ENCODE results near the gene RAB8B. TPM values are rescaled to one million over a fixed set of nuclear protein-coding genes. Genes with fewer than 3 reads are reported as not detected.

RAB8B gene
- total RNA-seq, 1 experiment from 2014 or later: 17.6 TPM

DNA sequence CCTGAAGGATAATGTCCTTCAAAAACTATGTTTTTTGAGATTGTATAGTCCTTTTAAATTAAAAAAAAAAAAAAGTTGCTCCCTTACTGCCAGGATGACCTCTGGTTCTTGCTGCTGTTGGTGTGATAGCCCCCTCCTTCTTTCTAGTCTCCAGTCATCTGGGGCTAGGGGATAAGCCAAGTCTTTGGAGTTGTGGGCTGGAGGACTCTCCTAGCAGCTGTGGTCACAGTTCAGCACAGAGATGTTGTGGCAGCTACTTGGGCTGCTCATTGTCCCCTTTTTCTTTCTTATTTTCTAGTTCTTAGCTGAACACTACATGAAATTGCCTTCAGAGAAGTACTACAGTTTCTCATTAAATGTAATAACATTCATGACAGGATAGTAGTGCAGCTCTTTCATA, 48.8 kb downstream of the RAB8B start:
- Histone ChIP-seq H3K9me3 (ENCODE audit: control insufficient read depth, insufficient read depth, low read depth, low read length) (no peaks in the 10 kb centered on the region), H3K4me3 (ENCODE audit: low read depth in 2 of 2, low read length in 2 of 2) (no peak overlapping the region), H3K27me3 (ENCODE audit: control insufficient read depth, insufficient read depth, low read length) (no peaks in the 10 kb centered on the region), H3K4me1 (ENCODE audit: control insufficient read depth, insufficient read depth, low read length) (no peaks in the 10 kb centered on the region), H3K36me3 (ENCODE audit: control insufficient read depth, insufficient read depth, low read length) (no peaks in the 10 kb centered on the region), H3K27ac (ENCODE audit: low read length) (no peak overlapping the region)
- no TSS peak for BruUV-seq (replicated peaks)
- intact Hi-C loops (cut with micrococcal nuclease; ENCODE audit: unreplicated experiment): no loop called here
- in situ Hi-C loops (cut with HindIII; ENCODE audit: low pct_unique_long_range_greater_than_20kb, low sequenced_read_pairs): no loop called here
- ChIA-PET CTCF (interaction anchor here (0.6 kb wide), 1 partner anchor 51 kb away, joined by 4 read pairs; no protein-coding TSS in a partner anchor), POLR2A (interaction anchor here (0.7 kb wide), 3 partner anchors 55 to 360 kb away, joined by 5 to 6 read pairs (median 5); no protein-coding TSS in a partner anchor)
- DNase-seq (ENCODE audit: low read depth, low spot score) (no peak), ATAC-seq (no peak)
- no peak for TF ChIP-seq REST (IDR thresholded peaks at IDR 0.05; ENCODE audit: insufficient read depth in 1 of 2, low read depth in 2 of 2, low read length in 1 of 2)
- TF ChIP-seq TCF7L2 (IDR thresholded peaks at IDR 0.05; ENCODE audit: low read depth, low read length): no peak
- TF ChIP-seq SIN3A (IDR thresholded peaks at IDR 0.05; ENCODE audit: borderline replicate concordance, insufficient read depth, low read depth, low read length): no peak

DNA sequence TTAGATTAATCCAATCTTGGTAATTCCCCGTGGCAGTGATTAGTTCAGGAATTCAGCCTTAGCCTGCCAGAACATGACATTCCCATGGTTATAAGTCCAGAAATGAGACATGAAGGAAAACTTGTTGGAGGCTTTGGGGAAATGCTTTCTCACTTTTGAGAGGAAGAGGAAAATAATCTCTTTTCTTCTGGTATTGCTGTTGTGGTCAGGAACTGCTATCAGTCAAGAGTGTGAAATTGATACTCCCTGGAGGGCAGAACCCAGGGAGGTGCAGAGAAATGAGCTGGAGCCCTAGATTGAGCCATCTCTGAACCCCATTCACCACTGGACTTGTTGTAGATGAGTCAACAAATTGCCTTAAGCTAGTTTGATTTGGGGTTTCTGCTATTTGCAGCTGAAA, 49.4 kb downstream of the RAB8B start:
- Histone ChIP-seq H3K9me3 (ENCODE audit: control insufficient read depth, insufficient read depth, low read depth, low read length) (no peaks in the 10 kb centered on the region), H3K27ac (ENCODE audit: low read length) (no peak overlapping the region), H3K4me1 (ENCODE audit: control insufficient read depth, insufficient read depth, low read length) (no peaks in the 10 kb centered on the region), H3K36me3 (ENCODE audit: control insufficient read depth, insufficient read depth, low read length) (no peaks in the 10 kb centered on the region), H3K27me3 (ENCODE audit: control insufficient read depth, insufficient read depth, low read length) (no peaks in the 10 kb centered on the region), H3K4me3 (ENCODE audit: low read depth in 2 of 2, low read length in 2 of 2) (no peak overlapping the region)
- no peak for DNase-seq (ENCODE audit: low read depth, low spot score)
- BruUV-seq (replicated peaks): no TSS peak
- intact Hi-C loops (cut with micrococcal nuclease; ENCODE audit: unreplicated experiment) (no loop called here), in situ Hi-C loops (cut with HindIII; ENCODE audit: low pct_unique_long_range_greater_than_20kb, low sequenced_read_pairs) (no loop called here)
- TF ChIP-seq SIN3A (IDR thresholded peaks at IDR 0.05; ENCODE audit: borderline replicate concordance, insufficient read depth, low read depth, low read length): no peak
- no peak for TF ChIP-seq REST (IDR thresholded peaks at IDR 0.05; ENCODE audit: insufficient read depth in 1 of 2, low read depth in 2 of 2, low read length in 1 of 2)
- no peak for TF ChIP-seq CTCF (IDR thresholded peaks at IDR 0.05)
- TF ChIP-seq TCF7L2 (IDR thresholded peaks at IDR 0.05; ENCODE audit: low read depth, low read length): no peak
- TF ChIP-seq POLR2AphosphoS5 (IDR thresholded peaks at IDR 0.05; ENCODE audit: low read depth, low read length): no peak
- POLR2A ChIA-PET: interaction anchor here (0.6 to 0.7 kb wide), 2 partner anchors 13 to 130 kb away, joined by 6 to 7 read pairs; no protein-coding TSS in a partner anchor
- ATAC-seq: no peak
- CTCF ChIA-PET: interaction anchor here (0.7 kb wide), 1 partner anchor 156 kb away, joined by 8 read pairs; no protein-coding TSS in a partner anchor
